AG09309 (cell line): ENCODE results near the gene MAP1LC3C.

Experiments
- DNase-seq: peaks from one replicate; pipeline ENCODE4 v3.0.0-alpha.2; 2010; ENCODE audit warnings: low read depth
- H3K4me3 ChIP-seq: 2 replicates; pipeline ENCODE4 v1.5.1; 2011; ENCODE audit warnings: mild to moderate bottlenecking, low read depth, low read length, moderate library complexity; ENCODE audit not compliant: control insufficient read depth
- TF ChIP-seq, protein P1 (sequence below): IDR thresholded peaks from 2 replicates; pipeline ENCODE4 v1.5.1; 2011; ENCODE audit warnings: mild to moderate bottlenecking, low read depth, low read length, inconsistent platforms; ENCODE audit not compliant: insufficient read depth, control insufficient read depth; ENCODE audit errors: missing control alignments

The MAP1LC3C gene

DNA sequence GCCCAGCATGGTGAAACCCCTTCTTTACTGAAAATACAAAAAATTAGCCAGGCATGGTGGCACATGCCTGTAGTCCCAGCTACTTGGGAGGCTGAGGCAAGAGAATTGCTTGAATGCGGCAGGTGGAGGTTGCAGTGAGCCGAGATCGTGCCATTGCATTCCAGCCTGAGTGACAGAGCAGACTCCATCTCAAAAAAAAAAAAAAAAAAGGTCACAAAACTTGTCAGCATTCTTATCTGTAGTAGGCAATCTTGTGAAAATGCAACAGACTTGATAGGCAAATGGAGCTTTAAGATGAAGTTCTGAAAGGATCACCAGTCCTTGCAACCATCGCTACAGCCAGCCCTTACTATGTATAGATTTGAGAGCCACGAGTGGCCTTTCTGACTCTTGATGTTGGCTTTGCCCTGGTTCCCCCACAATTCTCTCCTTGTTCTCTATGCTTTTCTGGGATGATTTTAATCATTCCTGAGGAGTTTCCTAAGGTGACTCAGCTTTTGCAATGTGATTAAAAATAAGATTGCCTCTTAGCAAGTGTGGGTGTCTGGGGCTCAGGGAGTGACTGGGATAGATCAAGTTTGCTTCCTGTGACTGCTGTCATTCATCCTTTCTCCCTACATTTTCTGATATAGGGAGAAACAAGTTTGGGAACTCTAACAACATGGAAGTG lies 7.1 kb upstream of the MAP1LC3C start:
- H3K4me3 ChIP-seq: no peak overlapping the region
- DNase-seq: no peak
- TF ChIP-seq, protein P1, sequence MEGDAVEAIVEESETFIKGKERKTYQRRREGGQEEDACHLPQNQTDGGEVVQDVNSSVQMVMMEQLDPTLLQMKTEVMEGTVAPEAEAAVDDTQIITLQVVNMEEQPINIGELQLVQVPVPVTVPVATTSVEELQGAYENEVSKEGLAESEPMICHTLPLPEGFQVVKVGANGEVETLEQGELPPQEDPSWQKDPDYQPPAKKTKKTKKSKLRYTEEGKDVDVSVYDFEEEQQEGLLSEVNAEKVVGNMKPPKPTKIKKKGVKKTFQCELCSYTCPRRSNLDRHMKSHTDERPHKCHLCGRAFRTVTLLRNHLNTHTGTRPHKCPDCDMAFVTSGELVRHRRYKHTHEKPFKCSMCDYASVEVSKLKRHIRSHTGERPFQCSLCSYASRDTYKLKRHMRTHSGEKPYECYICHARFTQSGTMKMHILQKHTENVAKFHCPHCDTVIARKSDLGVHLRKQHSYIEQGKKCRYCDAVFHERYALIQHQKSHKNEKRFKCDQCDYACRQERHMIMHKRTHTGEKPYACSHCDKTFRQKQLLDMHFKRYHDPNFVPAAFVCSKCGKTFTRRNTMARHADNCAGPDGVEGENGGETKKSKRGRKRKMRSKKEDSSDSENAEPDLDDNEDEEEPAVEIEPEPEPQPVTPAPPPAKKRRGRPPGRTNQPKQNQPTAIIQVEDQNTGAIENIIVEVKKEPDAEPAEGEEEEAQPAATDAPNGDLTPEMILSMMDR: no peak

DNA sequence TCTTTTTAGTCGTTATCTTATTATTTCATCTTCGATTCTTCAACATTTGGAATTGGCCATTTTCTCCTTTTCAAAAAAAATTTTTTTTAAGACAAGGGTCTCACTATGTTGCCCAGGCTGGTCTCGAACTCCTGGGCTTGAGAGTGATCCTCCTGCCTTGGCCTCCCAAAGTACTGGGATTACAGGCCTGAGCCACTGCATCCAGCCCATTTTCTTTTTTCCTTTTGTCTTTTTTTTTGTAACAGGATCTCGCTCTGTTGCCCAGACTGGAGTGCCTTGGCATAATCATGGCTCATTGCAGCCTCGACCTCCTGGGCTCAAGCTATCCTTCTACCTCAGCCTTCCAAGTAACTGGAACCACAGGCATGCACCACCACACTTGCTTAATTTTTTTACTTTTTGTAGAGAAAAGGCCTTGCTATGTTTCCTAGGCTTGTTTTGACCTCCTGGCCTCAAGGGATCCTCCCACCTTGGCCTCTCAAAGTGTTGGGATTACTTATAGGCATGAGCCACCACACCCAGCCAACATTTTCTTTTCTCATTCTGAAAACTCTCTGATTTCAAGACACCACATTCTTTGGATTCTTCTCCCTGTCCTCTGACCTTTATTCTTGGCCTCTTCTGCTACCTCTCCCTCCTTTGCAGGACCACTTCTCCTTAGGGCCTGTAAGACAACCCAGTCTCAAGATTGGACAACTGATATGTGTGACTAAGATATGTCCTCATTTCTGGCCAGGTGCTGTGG lies 6.0 kb upstream of the MAP1LC3C start:
- DNase-seq: no peak
- TF ChIP-seq, protein P1: no peak

DNA sequence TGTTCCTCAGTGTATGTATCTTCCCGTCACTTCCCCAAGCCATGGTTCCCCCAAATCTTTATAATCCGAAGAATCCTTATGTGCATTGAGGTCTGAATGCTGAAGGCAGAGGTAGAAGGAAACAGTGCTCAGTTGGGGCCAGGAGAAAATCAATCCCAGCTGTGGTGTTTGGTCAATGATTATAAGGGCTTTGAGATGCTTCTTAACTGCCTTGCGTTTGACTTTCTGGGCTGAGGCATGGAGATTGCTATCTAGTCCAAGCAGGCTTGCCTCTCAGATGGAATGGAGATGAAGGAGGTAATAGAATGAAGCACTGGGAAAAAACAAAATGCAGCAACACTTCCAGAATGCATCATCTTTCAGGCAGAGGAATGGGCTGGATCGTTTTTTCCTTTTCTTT lies 3.6 kb upstream of the MAP1LC3C start:
- no peak overlapping the region for H3K4me3 ChIP-seq
- TF ChIP-seq, protein P1: no peak
- DNase-seq: no peak

More for the DNA sequence above, 6.0 kb upstream of the MAP1LC3C start:
- H3K4me3 ChIP-seq: no peak overlapping the region

DNA sequence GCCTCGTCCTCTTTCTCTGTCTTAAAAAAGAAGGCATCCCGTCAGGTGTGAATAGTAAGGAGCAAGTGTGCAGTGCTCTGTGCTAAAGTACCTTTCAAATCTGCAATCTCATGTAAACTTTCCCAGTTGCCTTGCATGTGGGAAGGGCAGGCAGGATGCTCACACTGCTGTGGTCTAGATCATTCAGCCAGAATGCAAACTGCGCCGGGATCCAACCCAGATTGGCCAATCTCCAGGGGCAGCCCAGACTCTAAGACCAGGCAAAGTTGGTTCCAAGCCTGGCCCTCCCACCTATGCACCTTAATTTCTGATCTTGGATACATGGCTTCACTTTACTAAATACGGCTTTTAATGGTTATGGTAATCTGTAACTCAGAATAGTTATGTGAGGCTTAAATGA lies 3.2 kb upstream of the MAP1LC3C start:
- TF ChIP-seq, protein P1: no peak
- no peak for DNase-seq

DNA sequence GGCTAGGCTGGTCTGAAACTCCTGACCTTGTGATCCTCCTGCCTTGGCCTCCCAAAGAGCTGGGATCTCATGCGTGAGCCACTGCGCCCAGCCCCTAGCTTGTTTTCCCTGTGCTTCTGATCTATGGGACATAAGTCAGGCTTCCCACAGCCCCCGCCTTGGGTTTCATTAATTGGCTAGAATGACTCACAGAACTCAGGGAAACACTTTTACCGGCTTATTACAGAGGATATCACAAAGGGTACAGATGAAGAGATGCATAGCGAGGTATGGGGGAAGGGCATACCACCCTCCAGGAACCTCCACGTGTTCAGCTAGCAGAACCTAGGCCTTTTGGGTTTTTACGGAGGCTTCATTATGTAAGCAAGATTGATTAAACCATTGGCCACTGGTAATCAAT lies 1.5 kb upstream of the MAP1LC3C start:
- H3K4me3 ChIP-seq: no peak overlapping the region
- TF ChIP-seq, protein P1: no peak
- DNase-seq: no peak

More for the DNA sequence above, 3.2 kb upstream of the MAP1LC3C start:
- no peak overlapping the region for H3K4me3 ChIP-seq

DNA sequence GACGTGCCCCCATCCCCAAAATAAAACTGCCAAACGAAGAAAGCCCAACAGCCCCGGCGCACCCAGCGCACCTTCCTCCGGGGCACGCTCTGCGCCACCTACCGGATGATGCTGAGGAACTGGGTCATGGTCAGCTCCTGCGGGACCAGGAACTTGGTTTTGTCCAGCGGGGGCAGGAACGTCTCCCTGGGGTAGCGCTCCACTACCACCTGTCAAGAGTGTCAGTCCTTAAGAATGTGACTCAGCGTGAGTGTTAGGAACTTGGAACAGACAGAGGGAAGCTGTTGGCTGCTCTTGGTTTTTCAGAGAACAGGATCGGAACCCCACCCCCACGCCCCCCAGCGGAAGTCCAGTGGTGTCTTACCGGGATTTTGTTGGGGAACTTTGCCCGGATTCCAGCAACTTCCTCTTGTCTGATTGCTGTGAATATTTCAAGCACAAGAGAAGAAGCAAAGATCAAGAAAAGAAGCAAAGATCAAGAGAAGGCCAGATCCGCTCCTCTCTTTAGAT lies 431 bp downstream of the MAP1LC3C start:
- no peak for DNase-seq
- TF ChIP-seq, protein P1: peak; percentile 69
- peak overlapping the region; percentile 26 for H3K4me3 ChIP-seq
